Smooth muscle cell of the pulmonary artery (primary cell): ENCODE data around the gene HRK. TPM values are rescaled to one million over a fixed set of nuclear protein-coding genes. Genes with fewer than 3 reads are reported as not detected.

Experiments used
- total RNA-seq: library from RNA; depleted of rRNA; stranded (reverse); fragments of >200 nt; gene quantifications from 2 replicates; pipeline ENCODE4 v1.2.3, GENCODE V29; 2014

The HRK gene
- 0.07 and 0.76 TPM in 2 replicates for total RNA-seq

GRCh38 chr12:116881325-116881876 is at the start of gene HRK:
Gene HRK (minus strand): TSS chr12:116881441. CDS start chr12:116881307, 134 bp downstream.

DNA sequence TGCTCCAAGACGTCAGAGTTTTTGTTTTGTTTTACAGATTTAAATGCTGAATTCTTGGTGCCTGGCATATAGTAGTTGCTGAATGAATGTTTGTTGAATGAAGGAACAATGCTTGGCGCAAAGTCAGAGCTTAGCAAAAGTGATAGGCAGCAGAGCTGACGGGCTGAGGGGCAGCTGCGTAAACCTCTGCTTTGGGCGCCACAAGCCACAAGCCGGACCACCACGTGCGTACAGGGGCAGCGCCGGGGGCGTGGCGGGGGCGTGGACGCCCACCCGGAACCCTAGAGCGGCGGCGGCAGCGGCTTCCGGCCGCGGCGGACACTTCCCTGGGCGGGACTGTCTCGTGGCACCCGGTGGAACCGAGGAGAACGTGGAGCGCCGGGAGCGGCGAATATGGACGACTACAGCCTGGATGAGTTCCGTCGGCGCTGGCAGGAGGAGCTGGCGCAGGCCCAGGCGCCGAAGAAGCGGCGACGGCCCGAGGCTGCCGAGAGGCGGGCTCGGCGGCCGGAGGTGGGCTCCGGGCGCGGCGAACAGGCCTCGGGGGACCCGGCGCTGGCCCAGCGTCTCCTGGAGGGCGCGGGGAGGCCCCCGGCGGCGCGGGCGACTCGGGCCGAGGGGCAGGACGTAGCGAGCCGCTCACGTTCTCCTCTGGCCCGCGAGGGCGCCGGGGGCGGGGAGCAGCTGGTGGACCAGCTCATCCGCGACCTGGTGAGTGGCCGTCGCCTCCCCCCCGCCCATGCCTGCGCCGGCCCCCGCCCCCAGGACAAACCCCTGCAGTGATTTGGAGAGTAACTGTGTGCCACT is 29.6 kb upstream of the HRK start, which contains the start of gene FBXW8:
Gene FBXW8 (plus strand): TSS at position 306 of the 807 bp plus-strand sequence. CDS start 88 bp downstream, at position 394.

Other genes with a start within 250 kb of the HRK start
- gene SPRING1, start 143.4 kb downstream of the HRK start, total RNA-seq = 26.4 and 41.7 TPM in 2 replicates
- gene RNFT2, start 143.1 kb downstream of the HRK start, total RNA-seq = 6.1 and 6.6 TPM in 2 replicates
- 20.2 and 27.6 TPM in 2 replicates for gene FBXW8, start 29.5 kb upstream of the HRK start, total RNA-seq
- gene TESC, start 218.0 kb upstream of the HRK start, total RNA-seq = not detected in 2 replicates